ENCODE data around the gene IBSP.

The IBSP gene

DNA sequence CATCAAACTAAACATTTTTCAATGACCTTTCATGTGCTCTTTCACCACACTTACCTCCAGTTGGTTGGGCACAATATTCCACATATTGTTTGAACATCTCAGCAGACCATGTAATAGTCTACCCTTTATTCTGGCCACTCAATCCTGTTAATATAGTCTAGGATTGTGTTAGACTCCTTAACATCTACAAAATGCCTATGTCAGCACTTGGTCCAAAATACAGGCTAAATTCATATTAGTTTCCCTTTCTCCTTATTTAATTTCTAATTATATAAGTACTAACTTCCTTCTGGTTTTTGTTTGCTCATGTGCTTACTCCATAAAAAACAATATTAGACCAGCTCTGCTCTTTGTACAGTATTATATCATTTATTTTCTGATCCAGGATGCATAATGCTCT is 54.5 kb downstream of the IBSP start:
- H3K9ac ChIP-seq (ENCODE audit: low read length) = no peak overlapping the region
- H3K9me3 ChIP-seq (ENCODE audit: control insufficient read depth, low read length) = no peaks in the 10 kb centered on the region
- peaks cover under 1% of the 10 kb centered on the region for H3K27me3 ChIP-seq (replicated peaks; ENCODE audit: control insufficient read depth, insufficient read depth, low read length)
- H3K36me3 ChIP-seq (ENCODE audit: control insufficient read depth, insufficient read depth, low read length, severe bottlenecking) = no peaks in the 10 kb centered on the region
- no peaks in the 10 kb centered on the region for H3K4me1 ChIP-seq (ENCODE audit: control insufficient read depth, insufficient read depth, low read length)
- H3K4me3 ChIP-seq (ENCODE audit: low read length) = no peak overlapping the region
- DNase-seq (ENCODE audit: low read depth) = no peak

DNA sequence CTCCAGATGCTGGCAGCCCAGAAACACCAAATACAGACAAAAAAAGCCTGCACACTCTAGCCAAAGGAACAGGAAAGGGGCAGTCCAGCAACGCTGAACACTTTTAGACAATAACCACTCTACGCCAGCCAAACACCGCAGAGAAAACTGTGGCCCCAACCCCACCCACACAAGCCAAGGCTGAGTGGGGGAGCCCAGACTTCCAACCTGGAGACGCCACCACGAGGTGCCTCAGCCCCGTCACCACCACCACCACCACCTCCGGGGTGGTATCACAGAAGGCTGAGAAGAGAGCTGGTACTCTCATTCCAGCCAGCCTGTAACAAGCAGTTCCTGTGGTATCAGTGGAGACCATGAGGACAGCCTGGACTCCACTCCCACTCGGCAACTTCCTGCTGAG is 56.2 kb downstream of the IBSP start:
- DNase-seq (ENCODE audit: low read depth) = no peak
- Histone ChIP-seq H3K36me3 (ENCODE audit: control insufficient read depth, insufficient read depth, low read length, severe bottlenecking) (no peaks in the 10 kb centered on the region), H3K27me3 (replicated peaks; ENCODE audit: control insufficient read depth, insufficient read depth, low read length) (peaks cover 6% of the 10 kb centered on the region), H3K9ac (ENCODE audit: low read length) (no peak overlapping the region), H3K4me1 (ENCODE audit: control insufficient read depth, insufficient read depth, low read length) (no peaks in the 10 kb centered on the region), H3K4me3 (ENCODE audit: low read length) (no peak overlapping the region), H3K9me3 (ENCODE audit: control insufficient read depth, low read length) (no peaks in the 10 kb centered on the region)

DNA sequence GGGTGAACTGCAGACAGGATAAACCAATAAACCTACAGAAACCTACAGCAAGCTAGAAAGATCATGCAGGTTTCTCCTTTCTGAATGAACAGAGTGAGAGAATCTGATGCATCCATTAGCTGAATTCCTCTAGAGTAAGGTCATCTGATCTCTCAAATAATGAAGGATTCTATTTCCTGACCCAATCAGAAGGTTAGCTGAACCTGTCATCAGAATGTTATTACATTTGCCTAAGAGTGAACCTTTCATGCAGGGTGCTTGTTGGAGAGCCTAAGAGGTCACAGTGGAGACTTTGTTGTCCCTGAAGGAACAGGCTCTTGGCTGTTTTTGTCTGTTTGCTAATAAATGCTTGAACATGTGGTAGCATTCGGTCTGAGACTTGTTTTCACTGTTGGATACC is 57.5 kb downstream of the IBSP start:
- Histone ChIP-seq H3K9ac (ENCODE audit: low read length) (no peak overlapping the region), H3K9me3 (ENCODE audit: control insufficient read depth, low read length) (no peaks in the 10 kb centered on the region), H3K27me3 (replicated peaks; ENCODE audit: control insufficient read depth, insufficient read depth, low read length) (peaks cover 8% of the 10 kb centered on the region), H3K4me3 (ENCODE audit: low read length) (no peak overlapping the region), H3K36me3 (ENCODE audit: control insufficient read depth, insufficient read depth, low read length, severe bottlenecking) (no peaks in the 10 kb centered on the region), H3K4me1 (ENCODE audit: control insufficient read depth, insufficient read depth, low read length) (no peaks in the 10 kb centered on the region)
- DNase-seq (ENCODE audit: low read depth) = no peak

DNA sequence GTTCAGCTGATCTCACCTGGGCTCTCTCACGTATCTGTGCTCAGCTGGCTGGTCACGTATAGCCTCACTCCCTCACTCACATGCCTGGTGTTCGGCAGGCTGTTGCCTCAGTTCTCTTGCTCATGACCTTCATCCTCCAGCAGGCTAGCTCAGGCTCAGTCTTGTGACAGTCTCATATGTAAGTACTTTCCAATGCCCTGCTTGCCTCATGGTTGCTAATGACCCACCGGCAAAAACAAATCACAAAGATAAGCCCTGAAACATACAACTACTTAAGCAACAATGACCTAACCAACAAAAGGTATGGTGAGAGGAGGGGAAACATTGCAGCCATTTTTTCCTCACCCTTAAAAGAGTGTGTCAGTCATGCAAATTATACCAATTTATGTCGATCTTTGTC is 58.4 kb downstream of the IBSP start:
- Histone ChIP-seq H3K9ac (ENCODE audit: low read length) (no peak overlapping the region), H3K27me3 (replicated peaks; ENCODE audit: control insufficient read depth, insufficient read depth, low read length) (peaks cover 8% of the 10 kb centered on the region), H3K4me1 (ENCODE audit: control insufficient read depth, insufficient read depth, low read length) (no peaks in the 10 kb centered on the region), H3K9me3 (ENCODE audit: control insufficient read depth, low read length) (no peaks in the 10 kb centered on the region), H3K4me3 (ENCODE audit: low read length) (no peak overlapping the region), H3K36me3 (ENCODE audit: control insufficient read depth, insufficient read depth, low read length, severe bottlenecking) (no peaks in the 10 kb centered on the region)
- no peak for DNase-seq (ENCODE audit: low read depth)
